HepG2 (cell line): ENCODE data around the gene ZFYVE28. TPM values are rescaled to one million over a fixed set of nuclear protein-coding genes. Genes with fewer than 3 reads are reported as not detected.
A peak's percentile ranks its signal among the peaks of the same experiment; 100 is the strongest.

Experiments
- MEIS2 ChIP-seq: sonication (generic); formaldehyde crosslinking; IDR thresholded peaks from 2 replicates; pipeline ENCODE4 v1.9.0; 2021; ENCODE audit warnings: mild to moderate bottlenecking, missing genetic modification reagents
- MTA1 ChIP-seq: sonication (generic); formaldehyde crosslinking; IDR thresholded peaks from 2 replicates; pipeline ENCODE4 v1.4.0; 2020; ENCODE audit warnings: missing genetic modification reagents, mild to moderate bottlenecking, borderline replicate concordance
- SAP130 ChIP-seq: IDR thresholded peaks from 2 replicates; pipeline ENCODE4 v1.6.1; 2016; ENCODE audit warnings: low read depth
- SMAD3 ChIP-seq: sonication (generic); formaldehyde crosslinking; IDR thresholded peaks from 2 replicates; pipeline ENCODE4 v1.4.0; 2020; ENCODE audit warnings: missing genetic modification reagents
- ZNF451 ChIP-seq: sonication (generic); formaldehyde crosslinking; IDR thresholded peaks from 2 replicates; pipeline ENCODE4 v1.5.0; 2020; ENCODE audit warnings: mild to moderate bottlenecking, missing genetic modification reagents
- ZNF468 ChIP-seq: sonication (generic); formaldehyde crosslinking; IDR thresholded peaks from 2 replicates; pipeline ENCODE4 v1.8.0; 2022; ENCODE audit warnings: mild to moderate bottlenecking, moderate library complexity, missing genetic modification reagents
- ZNF562 ChIP-seq: sonication (generic); formaldehyde crosslinking; IDR thresholded peaks from 2 replicates; pipeline ENCODE4 v1.8.0; 2022; ENCODE audit warnings: missing genetic modification reagents, borderline replicate concordance
- polyA plus RNA-seq, 8 experiments: library from polyadenylated mRNA; depleted of rRNA in 3 of 8; stranded (reverse) in 7 of 8; unstranded in 1 of 8; fragments of >200 nt; fragmentation: Illumina TruSeq in 4 of 8; extraction: Trizol in 4 of 8; gene quantifications; 2 replicates each; pipeline versions ENCODE4 v1.2.1 to v1.2.3, GENCODE V29; 2011 to 2016; ENCODE audit warnings: low read depth in 4 of 8, missing spikeins in 1 of 8, mixed read lengths in 1 of 8; ENCODE audit not compliant: insufficient read depth in 1 of 8
- total RNA-seq, 5 experiments: library from RNA; depleted of rRNA; stranded (reverse); fragments of >200 nt; fragmentation: Illumina TruSeq; extraction: Trizol; gene quantifications; 2 replicates each; pipeline ENCODE4 v1.2.3, GENCODE V29; 2016; ENCODE audit warnings: low read depth in 1 of 5
- TF ChIP-seq, protein P1 (sequence below): IDR thresholded peaks from 2 replicates; pipeline ENCODE4 v1.4.0; 2020; ENCODE audit warnings: mild to moderate bottlenecking, missing genetic modification reagents
- TF ChIP-seq, protein P2 (sequence below): IDR thresholded peaks from 2 replicates; pipeline ENCODE4 v1.6.1; 2012; ENCODE audit warnings: inconsistent platforms
- TF ChIP-seq, protein P3 (sequence below): sonication (generic); formaldehyde crosslinking; IDR thresholded peaks from 2 replicates; pipeline ENCODE4 v1.5.1; 2020; ENCODE audit warnings: mild to moderate bottlenecking, missing genetic modification reagents, moderate library complexity
- TF ChIP-seq, protein P4 (sequence below): sonication (generic); formaldehyde crosslinking; IDR thresholded peaks from 2 replicates; pipeline ENCODE4 v1.5.0; 2020; ENCODE audit warnings: missing genetic modification reagents
- TF ChIP-seq, protein P5 (sequence below): sonication (generic); formaldehyde crosslinking; IDR thresholded peaks from 2 replicates; pipeline ENCODE4 v1.4.0; 2020; ENCODE audit warnings: missing genetic modification reagents
- TF ChIP-seq, protein P6 (sequence below): sonication (generic); formaldehyde crosslinking; IDR thresholded peaks from 2 replicates; pipeline ENCODE4 v1.4.0; 2020; ENCODE audit warnings: mild to moderate bottlenecking, missing genetic modification reagents, borderline replicate concordance
- TF ChIP-seq, protein P7 (sequence below): sonication (generic); formaldehyde crosslinking; IDR thresholded peaks from 2 replicates; pipeline ENCODE4 v1.8.1; 2022; ENCODE audit warnings: mild to moderate bottlenecking, missing genetic modification reagents

The ZFYVE28 gene
- total and polyA plus RNA-seq, 2 of the 13 experiments (the other 11 are each of a cell fraction or from before 2014, with no cell fraction given) = 0.12 to 0.22 TPM

DNA sequence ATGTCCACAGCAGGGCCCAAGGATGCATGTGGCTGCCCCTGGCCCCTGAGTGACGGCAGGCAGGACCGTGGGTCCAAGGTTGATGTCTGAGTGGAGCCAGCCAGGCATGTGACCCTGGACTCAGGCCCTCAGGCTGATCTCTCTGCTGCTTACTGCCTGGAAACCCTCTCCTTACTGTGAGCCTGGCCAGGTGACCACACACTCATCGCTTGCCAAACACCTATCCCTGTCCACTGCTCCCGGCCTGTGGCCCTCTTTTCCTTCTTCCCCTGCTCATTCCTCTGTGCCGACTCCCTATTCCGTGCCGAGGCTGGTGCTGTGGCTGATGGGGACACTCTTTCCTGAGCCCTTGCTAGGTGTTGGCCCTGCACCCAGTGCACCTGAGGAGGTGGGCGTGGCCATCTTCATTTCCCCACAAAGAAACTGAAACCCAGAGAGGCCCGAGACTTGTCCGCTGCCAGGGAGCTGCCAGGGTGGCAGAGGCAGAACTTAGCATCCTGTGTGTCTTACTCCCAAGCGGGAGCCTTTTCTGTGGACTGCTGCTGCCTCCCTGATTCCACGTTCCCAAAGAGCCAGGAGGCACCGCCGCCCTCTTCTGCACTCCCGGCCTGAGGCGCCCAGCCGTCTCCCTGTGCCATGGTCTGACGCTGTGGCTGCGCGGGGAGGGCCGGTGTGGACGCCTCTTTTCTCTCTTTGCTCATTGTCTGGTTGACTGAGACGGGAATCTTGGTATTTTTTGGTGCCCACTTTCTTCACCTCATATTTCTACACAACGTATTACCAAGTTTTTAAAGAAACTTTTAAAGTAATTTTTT is 39.2 kb upstream of the ZFYVE28 start (continued):
- TF ChIP-seq ZNF562 (CRISPR knock-in tag) = no peak
- TF ChIP-seq, protein P1, sequence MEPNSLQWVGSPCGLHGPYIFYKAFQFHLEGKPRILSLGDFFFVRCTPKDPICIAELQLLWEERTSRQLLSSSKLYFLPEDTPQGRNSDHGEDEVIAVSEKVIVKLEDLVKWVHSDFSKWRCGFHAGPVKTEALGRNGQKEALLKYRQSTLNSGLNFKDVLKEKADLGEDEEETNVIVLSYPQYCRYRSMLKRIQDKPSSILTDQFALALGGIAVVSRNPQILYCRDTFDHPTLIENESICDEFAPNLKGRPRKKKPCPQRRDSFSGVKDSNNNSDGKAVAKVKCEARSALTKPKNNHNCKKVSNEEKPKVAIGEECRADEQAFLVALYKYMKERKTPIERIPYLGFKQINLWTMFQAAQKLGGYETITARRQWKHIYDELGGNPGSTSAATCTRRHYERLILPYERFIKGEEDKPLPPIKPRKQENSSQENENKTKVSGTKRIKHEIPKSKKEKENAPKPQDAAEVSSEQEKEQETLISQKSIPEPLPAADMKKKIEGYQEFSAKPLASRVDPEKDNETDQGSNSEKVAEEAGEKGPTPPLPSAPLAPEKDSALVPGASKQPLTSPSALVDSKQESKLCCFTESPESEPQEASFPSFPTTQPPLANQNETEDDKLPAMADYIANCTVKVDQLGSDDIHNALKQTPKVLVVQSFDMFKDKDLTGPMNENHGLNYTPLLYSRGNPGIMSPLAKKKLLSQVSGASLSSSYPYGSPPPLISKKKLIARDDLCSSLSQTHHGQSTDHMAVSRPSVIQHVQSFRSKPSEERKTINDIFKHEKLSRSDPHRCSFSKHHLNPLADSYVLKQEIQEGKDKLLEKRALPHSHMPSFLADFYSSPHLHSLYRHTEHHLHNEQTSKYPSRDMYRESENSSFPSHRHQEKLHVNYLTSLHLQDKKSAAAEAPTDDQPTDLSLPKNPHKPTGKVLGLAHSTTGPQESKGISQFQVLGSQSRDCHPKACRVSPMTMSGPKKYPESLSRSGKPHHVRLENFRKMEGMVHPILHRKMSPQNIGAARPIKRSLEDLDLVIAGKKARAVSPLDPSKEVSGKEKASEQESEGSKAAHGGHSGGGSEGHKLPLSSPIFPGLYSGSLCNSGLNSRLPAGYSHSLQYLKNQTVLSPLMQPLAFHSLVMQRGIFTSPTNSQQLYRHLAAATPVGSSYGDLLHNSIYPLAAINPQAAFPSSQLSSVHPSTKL (CRISPR knock-in tag) = 0 out of 2 replicates have a peak, but pooled peaks have one; percentile 10
- no peak for TF ChIP-seq ZNF468 (CRISPR knock-in tag)
- peak; percentile 44; the same call in 1 of the 2 replicates for TF ChIP-seq MTA1 (CRISPR knock-in tag)
- TF ChIP-seq MEIS2 = no peak
- TF ChIP-seq, protein P2, sequence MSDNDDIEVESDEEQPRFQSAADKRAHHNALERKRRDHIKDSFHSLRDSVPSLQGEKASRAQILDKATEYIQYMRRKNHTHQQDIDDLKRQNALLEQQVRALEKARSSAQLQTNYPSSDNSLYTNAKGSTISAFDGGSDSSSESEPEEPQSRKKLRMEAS = no peak
- 0 out of 2 replicates have a peak, but pooled peaks have one; percentile 22 for TF ChIP-seq ZNF451 (CRISPR knock-in tag)
- TF ChIP-seq, protein P3, sequence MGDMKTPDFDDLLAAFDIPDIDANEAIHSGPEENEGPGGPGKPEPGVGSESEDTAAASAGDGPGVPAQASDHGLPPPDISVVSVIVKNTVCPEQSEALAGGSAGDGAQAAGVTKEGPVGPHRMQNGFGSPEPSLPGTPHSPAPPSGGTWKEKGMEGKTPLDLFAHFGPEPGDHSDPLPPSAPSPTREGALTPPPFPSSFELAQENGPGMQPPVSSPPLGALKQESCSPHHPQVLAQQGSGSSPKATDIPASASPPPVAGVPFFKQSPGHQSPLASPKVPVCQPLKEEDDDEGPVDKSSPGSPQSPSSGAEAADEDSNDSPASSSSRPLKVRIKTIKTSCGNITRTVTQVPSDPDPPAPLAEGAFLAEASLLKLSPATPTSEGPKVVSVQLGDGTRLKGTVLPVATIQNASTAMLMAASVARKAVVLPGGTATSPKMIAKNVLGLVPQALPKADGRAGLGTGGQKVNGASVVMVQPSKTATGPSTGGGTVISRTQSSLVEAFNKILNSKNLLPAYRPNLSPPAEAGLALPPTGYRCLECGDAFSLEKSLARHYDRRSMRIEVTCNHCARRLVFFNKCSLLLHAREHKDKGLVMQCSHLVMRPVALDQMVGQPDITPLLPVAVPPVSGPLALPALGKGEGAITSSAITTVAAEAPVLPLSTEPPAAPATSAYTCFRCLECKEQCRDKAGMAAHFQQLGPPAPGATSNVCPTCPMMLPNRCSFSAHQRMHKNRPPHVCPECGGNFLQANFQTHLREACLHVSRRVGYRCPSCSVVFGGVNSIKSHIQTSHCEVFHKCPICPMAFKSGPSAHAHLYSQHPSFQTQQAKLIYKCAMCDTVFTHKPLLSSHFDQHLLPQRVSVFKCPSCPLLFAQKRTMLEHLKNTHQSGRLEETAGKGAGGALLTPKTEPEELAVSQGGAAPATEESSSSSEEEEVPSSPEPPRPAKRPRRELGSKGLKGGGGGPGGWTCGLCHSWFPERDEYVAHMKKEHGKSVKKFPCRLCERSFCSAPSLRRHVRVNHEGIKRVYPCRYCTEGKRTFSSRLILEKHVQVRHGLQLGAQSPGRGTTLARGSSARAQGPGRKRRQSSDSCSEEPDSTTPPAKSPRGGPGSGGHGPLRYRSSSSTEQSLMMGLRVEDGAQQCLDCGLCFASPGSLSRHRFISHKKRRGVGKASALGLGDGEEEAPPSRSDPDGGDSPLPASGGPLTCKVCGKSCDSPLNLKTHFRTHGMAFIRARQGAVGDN = peak; percentile 59
- TF ChIP-seq, protein P4, sequence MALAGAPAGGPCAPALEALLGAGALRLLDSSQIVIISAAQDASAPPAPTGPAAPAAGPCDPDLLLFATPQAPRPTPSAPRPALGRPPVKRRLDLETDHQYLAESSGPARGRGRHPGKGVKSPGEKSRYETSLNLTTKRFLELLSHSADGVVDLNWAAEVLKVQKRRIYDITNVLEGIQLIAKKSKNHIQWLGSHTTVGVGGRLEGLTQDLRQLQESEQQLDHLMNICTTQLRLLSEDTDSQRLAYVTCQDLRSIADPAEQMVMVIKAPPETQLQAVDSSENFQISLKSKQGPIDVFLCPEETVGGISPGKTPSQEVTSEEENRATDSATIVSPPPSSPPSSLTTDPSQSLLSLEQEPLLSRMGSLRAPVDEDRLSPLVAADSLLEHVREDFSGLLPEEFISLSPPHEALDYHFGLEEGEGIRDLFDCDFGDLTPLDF (CRISPR knock-in tag) = no peak
- no peak for TF ChIP-seq SAP130
- no peak for TF ChIP-seq SMAD3 (CRISPR knock-in tag)
- TF ChIP-seq, protein P5, sequence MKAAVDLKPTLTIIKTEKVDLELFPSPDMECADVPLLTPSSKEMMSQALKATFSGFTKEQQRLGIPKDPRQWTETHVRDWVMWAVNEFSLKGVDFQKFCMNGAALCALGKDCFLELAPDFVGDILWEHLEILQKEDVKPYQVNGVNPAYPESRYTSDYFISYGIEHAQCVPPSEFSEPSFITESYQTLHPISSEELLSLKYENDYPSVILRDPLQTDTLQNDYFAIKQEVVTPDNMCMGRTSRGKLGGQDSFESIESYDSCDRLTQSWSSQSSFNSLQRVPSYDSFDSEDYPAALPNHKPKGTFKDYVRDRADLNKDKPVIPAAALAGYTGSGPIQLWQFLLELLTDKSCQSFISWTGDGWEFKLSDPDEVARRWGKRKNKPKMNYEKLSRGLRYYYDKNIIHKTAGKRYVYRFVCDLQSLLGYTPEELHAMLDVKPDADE (CRISPR knock-in tag) = no peak
- TF ChIP-seq, protein P6, sequence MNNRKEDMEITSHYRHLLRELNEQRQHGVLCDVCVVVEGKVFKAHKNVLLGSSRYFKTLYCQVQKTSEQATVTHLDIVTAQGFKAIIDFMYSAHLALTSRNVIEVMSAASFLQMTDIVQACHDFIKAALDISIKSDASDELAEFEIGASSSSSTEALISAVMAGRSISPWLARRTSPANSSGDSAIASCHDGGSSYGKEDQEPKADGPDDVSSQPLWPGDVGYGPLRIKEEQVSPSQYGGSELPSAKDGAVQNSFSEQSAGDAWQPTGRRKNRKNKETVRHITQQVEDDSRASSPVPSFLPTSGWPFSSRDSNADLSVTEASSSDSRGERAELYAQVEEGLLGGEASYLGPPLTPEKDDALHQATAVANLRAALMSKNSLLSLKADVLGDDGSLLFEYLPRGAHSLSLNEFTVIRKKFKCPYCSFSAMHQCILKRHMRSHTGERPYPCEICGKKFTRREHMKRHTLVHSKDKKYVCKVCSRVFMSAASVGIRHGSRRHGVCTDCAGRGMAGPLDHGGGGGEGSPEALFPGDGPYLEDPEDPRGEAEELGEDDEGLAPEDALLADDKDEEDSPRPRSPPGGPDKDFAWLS (CRISPR knock-in tag) = no peak
- TF ChIP-seq, protein P7, sequence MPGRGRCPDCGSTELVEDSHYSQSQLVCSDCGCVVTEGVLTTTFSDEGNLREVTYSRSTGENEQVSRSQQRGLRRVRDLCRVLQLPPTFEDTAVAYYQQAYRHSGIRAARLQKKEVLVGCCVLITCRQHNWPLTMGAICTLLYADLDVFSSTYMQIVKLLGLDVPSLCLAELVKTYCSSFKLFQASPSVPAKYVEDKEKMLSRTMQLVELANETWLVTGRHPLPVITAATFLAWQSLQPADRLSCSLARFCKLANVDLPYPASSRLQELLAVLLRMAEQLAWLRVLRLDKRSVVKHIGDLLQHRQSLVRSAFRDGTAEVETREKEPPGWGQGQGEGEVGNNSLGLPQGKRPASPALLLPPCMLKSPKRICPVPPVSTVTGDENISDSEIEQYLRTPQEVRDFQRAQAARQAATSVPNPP (CRISPR knock-in tag) = no peak
